H9 (cell line): ENCODE results near the gene S100A2. TPM values are rescaled to one million over a fixed set of nuclear protein-coding genes. Genes with fewer than 3 reads are reported as not detected.
"Not testable (repeated sequence)": the region's sequence is repeated elsewhere in the genome, so short reads cannot be mapped to it uniquely, and the experiment has no call there.

Experiments used
- DNase-seq: peaks from one replicate; pipeline ENCODE4 v3.0.0-alpha.2; 2017
- H2AFZ ChIP-seq: one replicate; pipeline ENCODE4 v1.6.1; 2013; ENCODE audit warnings: mild to moderate bottlenecking, low read length, control low read depth, moderate library complexity
- H2AK5ac ChIP-seq: 2 replicates; pipeline ENCODE4 v1.6.1; 2013; ENCODE audit warnings: low read length, control low read depth, mixed read lengths; ENCODE audit not compliant: insufficient read length
- H2BK120ac ChIP-seq: one replicate; pipeline ENCODE4 v1.6.1; 2013; ENCODE audit warnings: low read depth, mild to moderate bottlenecking, low read length, control low read depth, inconsistent platforms; ENCODE audit not compliant: poor library complexity, severe bottlenecking
- H2BK12ac ChIP-seq: 2 replicates; pipeline ENCODE4 v1.6.1; 2013; ENCODE audit warnings: low read length, control low read depth, mixed read lengths, low read depth; ENCODE audit not compliant: insufficient read length
- H2BK15ac ChIP-seq: 2 replicates; pipeline ENCODE4 v1.6.1; 2013; ENCODE audit warnings: low read depth, low read length, control low read depth
- H2BK20ac ChIP-seq: one replicate; pipeline ENCODE4 v1.6.1; 2013; ENCODE audit warnings: low read depth, mild to moderate bottlenecking, low read length, control low read depth, inconsistent platforms; ENCODE audit not compliant: poor library complexity, severe bottlenecking
- H2BK5ac ChIP-seq: 2 replicates; pipeline ENCODE4 v1.6.1; 2013; ENCODE audit warnings: low read length, control low read depth, mixed read lengths; ENCODE audit not compliant: insufficient read length
- H3K14ac ChIP-seq: 2 replicates; pipeline ENCODE4 v1.6.1; 2013; ENCODE audit warnings: low read length, control low read depth; ENCODE audit not compliant: insufficient read depth
- H3K18ac ChIP-seq: 2 replicates; pipeline ENCODE4 v1.6.1; 2013; ENCODE audit warnings: low read depth, mild to moderate bottlenecking, mixed read lengths, low read length, control low read depth; ENCODE audit not compliant: insufficient read length
- H3K23ac ChIP-seq: 2 replicates; pipeline ENCODE4 v1.6.1; 2013; ENCODE audit warnings: low read length, control low read depth, mixed read lengths, low read depth; ENCODE audit not compliant: insufficient read length
- H3K23me2 ChIP-seq: 2 replicates; pipeline ENCODE4 v1.6.1; 2013; ENCODE audit warnings: low read depth, mild to moderate bottlenecking, mixed read lengths, low read length, control low read depth; ENCODE audit not compliant: insufficient read length, poor library complexity, severe bottlenecking
- H3K27ac ChIP-seq: 2 replicates; pipeline ENCODE4 v1.5.1; 2013; ENCODE audit warnings: low read length, control low read depth, mixed read lengths, low read depth; ENCODE audit not compliant: insufficient read length
- H3K27me3 ChIP-seq: 2 replicates; pipeline ENCODE4 v1.6.1; 2013; ENCODE audit warnings: low read length, control low read depth, inconsistent platforms; ENCODE audit not compliant: insufficient read depth
- H3K4ac ChIP-seq: 2 replicates; pipeline ENCODE4 v1.6.1; 2013; ENCODE audit warnings: low read depth, mild to moderate bottlenecking, control low read depth, inconsistent platforms, low read length, moderate library complexity
- H3K4me1 ChIP-seq: 2 replicates; pipeline ENCODE4 v1.6.1; 2013; ENCODE audit warnings: low read length, control low read depth, inconsistent platforms; ENCODE audit not compliant: insufficient read depth
- H3K4me2 ChIP-seq: 2 replicates; pipeline ENCODE4 v1.6.1; 2013; ENCODE audit warnings: low read length, control low read depth, mixed read lengths; ENCODE audit not compliant: insufficient read length, insufficient read depth
- H3K56ac ChIP-seq: 2 replicates; pipeline ENCODE4 v1.6.1; 2013; ENCODE audit warnings: low read depth, mild to moderate bottlenecking, mixed read lengths, low read length, control low read depth; ENCODE audit not compliant: insufficient read length
- H3K79me1 ChIP-seq: 2 replicates; pipeline ENCODE4 v1.6.1; 2013; ENCODE audit warnings: low read depth, mild to moderate bottlenecking, moderate library complexity, low read length, control low read depth, inconsistent platforms; ENCODE audit not compliant: insufficient read depth, poor library complexity, severe bottlenecking
- H3K79me2 ChIP-seq: 2 replicates; pipeline ENCODE4 v1.6.1; 2013; ENCODE audit warnings: low read length, control low read depth, inconsistent platforms; ENCODE audit not compliant: insufficient read depth
- H3K9ac ChIP-seq: 2 replicates; pipeline ENCODE4 v1.6.1; 2013; ENCODE audit warnings: low read length, control low read depth, mixed read lengths; ENCODE audit not compliant: insufficient read length; ENCODE audit errors: extremely low read depth
- H3K9me3 ChIP-seq: one replicate; pipeline ENCODE4 v1.6.1; 2013; ENCODE audit warnings: low read depth, low read length, inconsistent platforms; ENCODE audit not compliant: control insufficient read depth
- H3T11ph ChIP-seq: one replicate; pipeline ENCODE4 v1.6.1; 2013; ENCODE audit warnings: mild to moderate bottlenecking, low read length, control low read depth, inconsistent platforms
- H4K20me1 ChIP-seq: one replicate; pipeline ENCODE4 v1.6.1; 2013; ENCODE audit not compliant: control insufficient read depth, insufficient read length, insufficient read depth
- H4K5ac ChIP-seq: 2 replicates; pipeline ENCODE4 v1.6.1; 2013; ENCODE audit warnings: low read depth, mild to moderate bottlenecking, mixed read lengths, low read length, control low read depth; ENCODE audit not compliant: insufficient read length
- H4K8ac ChIP-seq: replicated peaks from 2 replicates; pipeline ENCODE4 v1.6.1; 2013; ENCODE audit warnings: low read length, control low read depth, mixed read lengths, low read depth; ENCODE audit not compliant: insufficient read length
- H4K91ac ChIP-seq: 2 replicates; pipeline ENCODE4 v1.6.1; 2013; ENCODE audit warnings: low read depth, mild to moderate bottlenecking, moderate library complexity, mixed read lengths, low read length, control low read depth; ENCODE audit not compliant: insufficient read length
- H3K27ac Mint-ChIP-seq, 3 experiments: 2 replicates in 2 of 3; 3 replicates in 1 of 3; pipeline ENCODE4 v1.8.0; 2020 to 2021; ENCODE audit warnings: mixed read lengths in 3 of 3, mild to moderate bottlenecking in 1 of 3, moderate library complexity in 1 of 3
- H3K27me3 Mint-ChIP-seq: 2 replicates; pipeline ENCODE4 v1.8.0; 2021; ENCODE audit warnings: low read depth, mild to moderate bottlenecking, moderate library complexity, mixed read lengths
- H3K36me3 Mint-ChIP-seq, 3 experiments: 2 replicates in 2 of 3; 3 replicates in 1 of 3; pipeline ENCODE4 v1.8.0; 2020 to 2021; ENCODE audit warnings: low read depth in 3 of 3, mixed read lengths in 3 of 3; ENCODE audit not compliant: insufficient read depth in 1 of 3
- H3K4me1 Mint-ChIP-seq, 2 experiments: 2 replicates each; pipeline ENCODE4 v1.8.0; 2020; ENCODE audit warnings: mixed read lengths in 2 of 2
- H3K4me3 Mint-ChIP-seq, 2 experiments: 2 replicates in 1 of 2; 3 replicates in 1 of 2; pipeline ENCODE4 v1.8.0; 2020 to 2021; ENCODE audit warnings: mild to moderate bottlenecking in 2 of 2, mixed read lengths in 2 of 2, moderate library complexity in 1 of 2
- H3K9me3 Mint-ChIP-seq, 2 experiments: 2 replicates in 1 of 2; 3 replicates in 1 of 2; pipeline ENCODE4 v1.8.0; 2020; ENCODE audit warnings: mild to moderate bottlenecking in 2 of 2, mixed read lengths in 2 of 2, moderate library complexity in 1 of 2
- WGBS: extraction: QIAGEN DNeasy Blood & Tissue Kit; methylation state at CpG from one replicate; pipeline ENCODE4 v1.1.7; 2013; ENCODE audit warnings: missing lambda C conversion rate, low lambda C conversion rate, mixed read lengths; ENCODE audit not compliant: insufficient read length; ENCODE audit errors: extremely low coverage; 5-methylcytosine and 5-hydroxymethylcytosine counted together
- total RNA-seq: library from RNA; stranded (reverse); gene quantifications from 2 replicates; pipeline ENCODE4 v1.2.1, GENCODE V29; 2021

The S100A2 gene
- total RNA-seq, 1 experiment from 2014 or later, result 0.57 TPM

DNA sequence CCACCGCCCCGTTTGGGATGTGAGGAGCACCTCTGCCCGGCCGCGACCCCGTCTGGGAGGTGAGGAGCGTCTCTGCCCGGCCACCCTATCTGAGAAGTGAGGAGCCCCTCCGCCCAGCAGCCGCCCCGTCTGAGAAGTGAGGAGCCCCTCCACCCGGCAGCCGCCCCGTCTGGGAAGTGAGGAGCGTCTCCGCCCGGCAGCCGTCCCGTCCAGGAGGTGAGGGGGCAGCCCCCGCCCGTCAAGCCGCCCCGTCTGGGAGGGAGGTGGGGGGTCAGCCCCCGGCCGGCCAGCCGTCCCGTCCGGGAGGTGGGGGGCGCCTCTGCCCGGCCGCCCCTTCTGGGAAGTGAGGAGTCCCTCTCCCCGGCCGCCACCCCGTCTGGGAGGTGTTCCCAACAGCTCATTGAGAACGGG is 9.4 kb upstream of the S100A2 start:
- not testable (repeated sequence) for H3K4me2 ChIP-seq, H3K23me2 ChIP-seq, H3K79me2 ChIP-seq, H4K20me1 ChIP-seq, H2BK120ac ChIP-seq, H3K14ac ChIP-seq, H3K9ac ChIP-seq, H4K8ac ChIP-seq, H3T11ph ChIP-seq, H3K4ac ChIP-seq, H3K27me3 ChIP-seq, H4K5ac ChIP-seq, H2BK15ac ChIP-seq, H3K27me3 Mint-ChIP-seq, H3K79me1 ChIP-seq, H3K18ac ChIP-seq, H3K4me1 ChIP-seq, H3K36me3 Mint-ChIP-seq, H4K91ac ChIP-seq, H3K4me3 Mint-ChIP-seq, H3K23ac ChIP-seq, H2BK20ac ChIP-seq, H3K27ac Mint-ChIP-seq, H3K27ac ChIP-seq, H2BK12ac ChIP-seq, H3K9me3 ChIP-seq, H2BK5ac ChIP-seq, H2AK5ac ChIP-seq, H3K56ac ChIP-seq, H2AFZ ChIP-seq, DNase-seq
- H3K9me3 Mint-ChIP-seq, result peaks cover 12 to 15% of the 10 kb centered on the region in 2 experiments; a peak in 4 of 5 replicates
- WGBS, result no CpG with 5 or more reads among the region's 35 CpGs
- H3K4me1 Mint-ChIP-seq, result peaks cover 17 to 22% of the 10 kb centered on the region in 2 experiments
